HUES64 (cell line): ENCODE data around the gene STH.

Experiments used
- H3K27ac ChIP-seq: 2 replicates; pipeline ENCODE4 v1.7.0; 2013; ENCODE audit warnings: low read depth, low read length, inconsistent platforms
- H3K27me3 ChIP-seq: 2 replicates; pipeline ENCODE4 v1.6.1; 2013; ENCODE audit warnings: mild to moderate bottlenecking, low read length; ENCODE audit not compliant: insufficient read depth
- H3K36me3 ChIP-seq: 2 replicates; pipeline ENCODE4 v1.6.1; 2013; ENCODE audit warnings: mild to moderate bottlenecking, low read length; ENCODE audit not compliant: insufficient read depth
- H3K4me1 ChIP-seq: 2 replicates; pipeline ENCODE4 v1.6.1; 2013; ENCODE audit warnings: mild to moderate bottlenecking, low read length, moderate library complexity; ENCODE audit not compliant: insufficient read depth
- H3K4me3 ChIP-seq: 2 replicates; pipeline ENCODE4 v1.5.1; 2013; ENCODE audit warnings: mild to moderate bottlenecking, low read length, moderate library complexity
- H3K9ac ChIP-seq: 2 replicates; pipeline ENCODE4 v1.6.1; 2013; ENCODE audit warnings: mild to moderate bottlenecking, low read depth, low read length
- H3K9me3 ChIP-seq: 2 replicates; pipeline ENCODE4 v1.6.1; 2013; ENCODE audit warnings: low read depth, low read length; ENCODE audit not compliant: insufficient read depth
- WGBS: fragments of 150-250, 120-280 bp; methylation state at CpG from one replicate; pipeline ENCODE4 v1.1.7; 2013; ENCODE audit warnings: missing lambda C conversion rate; 5-methylcytosine and 5-hydroxymethylcytosine counted together

Gene STH

DNA sequence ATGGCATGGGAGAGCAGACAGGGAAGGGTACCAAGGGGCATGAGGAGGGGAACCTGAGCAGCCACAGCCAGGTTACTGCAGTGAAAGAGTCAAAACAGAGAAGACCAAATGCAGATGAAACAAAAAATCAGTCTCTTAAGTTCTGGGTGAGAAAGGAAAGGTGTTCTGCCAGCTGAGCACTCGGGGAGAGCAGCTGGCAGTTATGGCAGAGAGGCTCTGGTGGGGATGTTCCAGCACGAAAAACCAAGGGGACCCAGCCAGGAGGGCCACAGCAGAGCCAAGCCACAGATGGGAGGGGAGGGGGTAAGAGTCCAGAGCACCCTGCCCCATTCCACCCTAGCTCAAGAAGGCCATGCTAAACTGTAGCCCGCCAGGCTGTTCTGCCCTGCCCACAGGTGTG lies 31.7 kb downstream of the STH start:
- no peak overlapping the region for H3K27ac ChIP-seq
- H3K36me3 ChIP-seq, result peaks cover 92% of the 10 kb centered on the region
- WGBS, result 83% methylated on average over 3 of the region's 3 CpGs
- H3K4me1 ChIP-seq, result peaks cover 29% of the 10 kb centered on the region
- H3K27me3 ChIP-seq, result no peaks in the 10 kb centered on the region
- H3K9me3 ChIP-seq, result no peaks in the 10 kb centered on the region
- no peak overlapping the region for H3K4me3 ChIP-seq
- no peak overlapping the region for H3K9ac ChIP-seq

- H3K4me3 ChIP-seq, result no peak overlapping the region
- no peaks in the 10 kb centered on the region for H3K27me3 ChIP-seq
- no peak overlapping the region; the same call in 1 of the 2 replicates for H3K9ac ChIP-seq
- no peak overlapping the region for H3K27ac ChIP-seq
- H3K4me1 ChIP-seq, result peaks cover 29% of the 10 kb centered on the region
- WGBS, result 95% methylated on average over 16 of the region's 16 CpGs
- H3K36me3 ChIP-seq, result peaks cover 94% of the 10 kb centered on the region
- no peaks in the 10 kb centered on the region for H3K9me3 ChIP-seq
Measured at GRCh38 chr17:46031440-46031839, 32.4 kb downstream of the STH start.

- 88% methylated on average over 8 of the region's 8 CpGs for WGBS
- no peak overlapping the region for H3K9ac ChIP-seq
- no peak overlapping the region for H3K27ac ChIP-seq
- H3K27me3 ChIP-seq, result no peaks in the 10 kb centered on the region
- H3K4me3 ChIP-seq, result no peak overlapping the region
- no peaks in the 10 kb centered on the region for H3K9me3 ChIP-seq
- peaks cover 94% of the 10 kb centered on the region for H3K36me3 ChIP-seq
- peaks cover 25% of the 10 kb centered on the region for H3K4me1 ChIP-seq
Measured at GRCh38 chr17:46031920-46032319, 32.9 kb downstream of the STH start.

DNA sequence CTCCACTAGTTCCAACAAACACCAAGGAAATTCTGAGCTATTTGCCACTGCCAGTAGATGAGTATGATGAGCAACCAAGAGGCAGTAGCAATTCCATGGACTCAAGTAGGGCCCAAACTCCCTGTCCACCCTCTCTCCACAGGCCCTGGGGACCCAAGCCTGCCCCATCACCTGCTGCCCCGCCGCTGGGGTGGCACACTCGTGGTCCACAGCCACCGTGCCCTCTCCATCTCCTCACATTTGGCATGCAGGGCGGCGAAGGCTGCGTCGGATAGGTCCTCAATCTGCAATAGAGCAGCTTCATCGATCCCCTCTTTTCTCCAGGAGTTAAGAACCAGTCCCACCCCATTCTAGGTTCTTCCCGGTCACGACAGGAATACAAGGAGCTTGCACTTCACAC lies 33.9 kb downstream of the STH start:
- H3K4me1 ChIP-seq, result peaks cover 15% of the 10 kb centered on the region
- H3K36me3 ChIP-seq, result peaks cover 98% of the 10 kb centered on the region
- H3K27ac ChIP-seq, result no peak overlapping the region
- no peak overlapping the region for H3K4me3 ChIP-seq
- no peaks in the 10 kb centered on the region for H3K27me3 ChIP-seq
- no peak overlapping the region for H3K9ac ChIP-seq
- 97% methylated on average over 11 of the region's 11 CpGs for WGBS
- H3K9me3 ChIP-seq, result no peaks in the 10 kb centered on the region

- Histone ChIP-seq H3K4me3 (no peak overlapping the region), H3K27ac (no peak overlapping the region), H3K4me1 (peaks cover 10% of the 10 kb centered on the region), H3K36me3 (peaks cover 98% of the 10 kb centered on the region), H3K9ac (no peak overlapping the region), H3K27me3 (no peaks in the 10 kb centered on the region), H3K9me3 (no peaks in the 10 kb centered on the region)
- 96% methylated on average over 3 of the region's 3 CpGs for WGBS
Measured at GRCh38 chr17:46033392-46033791, 34.3 kb downstream of the STH start.

GRCh38 chr17:46035112-46035818 lies 36.2 kb downstream of the STH start:
- WGBS, result 98% methylated on average over 3 of the region's 3 CpGs
- H3K36me3 ChIP-seq, result peaks cover 100% of the 10 kb centered on the region
- no peak overlapping the region for H3K4me3 ChIP-seq
- H3K9me3 ChIP-seq, result no peaks in the 10 kb centered on the region
- H3K4me1 ChIP-seq, result no peaks in the 10 kb centered on the region
- H3K9ac ChIP-seq, result no peak overlapping the region
- no peak overlapping the region for H3K27ac ChIP-seq
- H3K27me3 ChIP-seq, result no peaks in the 10 kb centered on the region

- Histone ChIP-seq H3K9ac (no peak overlapping the region), H3K4me1 (no peaks in the 10 kb centered on the region), H3K36me3 (peaks cover 100% of the 10 kb centered on the region), H3K27ac (no peak overlapping the region), H3K4me3 (no peak overlapping the region), H3K9me3 (no peaks in the 10 kb centered on the region), H3K27me3 (no peaks in the 10 kb centered on the region)
- 96% methylated on average over 6 of the region's 6 CpGs for WGBS
Measured at GRCh38 chr17:46036491-46036890, 37.4 kb downstream of the STH start.

DNA sequence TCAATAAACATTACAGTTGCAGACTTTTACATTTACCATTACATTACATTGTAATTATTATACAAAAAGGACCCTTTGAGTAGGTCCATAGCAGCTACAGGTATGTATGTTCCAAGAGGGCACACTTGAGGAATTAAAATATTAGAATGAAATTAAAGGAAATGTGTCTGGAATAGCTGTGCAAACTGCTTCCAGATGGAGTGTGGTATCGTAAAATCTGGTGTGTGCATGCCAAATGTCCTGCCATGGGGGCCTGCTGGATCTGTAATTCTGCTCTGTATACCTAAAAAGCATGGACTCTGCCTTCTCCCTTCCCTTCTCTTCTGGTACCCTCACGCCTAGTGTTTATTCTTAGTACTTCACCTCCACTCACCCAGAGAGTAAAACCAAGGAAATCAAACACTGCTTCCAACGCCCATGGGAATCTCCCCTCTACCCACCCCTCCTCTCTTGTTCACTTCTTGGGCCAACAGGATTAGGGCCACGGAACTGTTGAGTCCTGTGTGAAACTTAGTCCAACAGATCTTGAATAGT lies 38.7 kb downstream of the STH start:
- WGBS, result 92% methylated on average over 4 of the region's 4 CpGs
- no peak overlapping the region for H3K9ac ChIP-seq
- H3K27ac ChIP-seq, result no peak overlapping the region
- H3K36me3 ChIP-seq, result peaks cover 100% of the 10 kb centered on the region
- H3K4me3 ChIP-seq, result no peak overlapping the region
- H3K9me3 ChIP-seq, result no peaks in the 10 kb centered on the region
- no peaks in the 10 kb centered on the region for H3K27me3 ChIP-seq
- H3K4me1 ChIP-seq, result no peaks in the 10 kb centered on the region

- H3K4me1 ChIP-seq, result no peaks in the 10 kb centered on the region
- peaks cover 100% of the 10 kb centered on the region for H3K36me3 ChIP-seq
- no peak overlapping the region for H3K27ac ChIP-seq
- H3K9me3 ChIP-seq, result no peaks in the 10 kb centered on the region
- no peak overlapping the region for H3K9ac ChIP-seq
- no peaks in the 10 kb centered on the region for H3K27me3 ChIP-seq
- WGBS, result 97% methylated on average over 6 of the region's 6 CpGs
- H3K4me3 ChIP-seq, result no peak overlapping the region
Measured at GRCh38 chr17:46038414-46038813, 39.4 kb downstream of the STH start.

GRCh38 chr17:46038937-46039336 lies 39.9 kb downstream of the STH start:
- no peak overlapping the region for H3K4me3 ChIP-seq
- H3K9me3 ChIP-seq, result no peaks in the 10 kb centered on the region
- no peak overlapping the region for H3K9ac ChIP-seq
- H3K36me3 ChIP-seq, result peaks cover 100% of the 10 kb centered on the region
- H3K27me3 ChIP-seq, result no peaks in the 10 kb centered on the region
- peaks cover 1% of the 10 kb centered on the region; the same call in 1 of the 2 replicates for H3K4me1 ChIP-seq
- WGBS, result 97% methylated on average over 12 of the region's 12 CpGs
- H3K27ac ChIP-seq, result no peak overlapping the region

DNA sequence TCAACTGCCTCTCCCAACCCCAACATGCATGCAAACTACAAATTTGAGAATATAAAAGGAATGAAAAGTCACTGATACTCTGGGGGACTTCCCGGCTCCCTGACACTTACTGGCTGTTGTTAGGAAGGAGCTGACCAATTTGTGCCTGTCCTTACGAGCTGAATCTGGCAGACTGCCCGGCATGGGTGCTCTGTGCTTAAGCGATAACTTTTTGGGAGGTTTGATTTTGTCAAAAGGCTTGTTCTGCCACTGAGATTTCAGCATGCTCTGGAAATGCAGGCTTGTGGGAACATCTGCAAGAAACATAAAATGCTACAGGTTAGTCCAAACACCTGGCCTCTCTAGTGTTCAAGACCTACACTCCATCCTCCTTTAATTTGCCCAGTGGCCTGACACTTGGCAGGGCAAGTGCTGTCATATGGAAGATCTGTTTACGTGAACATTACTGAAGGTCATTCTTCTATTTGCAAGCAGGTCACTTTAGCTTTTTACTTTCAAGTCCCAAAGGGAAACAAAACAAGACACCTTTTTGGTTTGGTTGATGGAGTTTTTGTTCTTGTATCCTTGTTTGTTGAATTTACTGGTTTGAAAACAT lies 40.6 kb downstream of the STH start:
- Histone ChIP-seq H3K9ac (no peak overlapping the region), H3K27me3 (no peaks in the 10 kb centered on the region), H3K9me3 (no peaks in the 10 kb centered on the region), H3K27ac (no peak overlapping the region), H3K4me3 (no peak overlapping the region), H3K4me1 (peaks cover 8% of the 10 kb centered on the region; the same call in 1 of the 2 replicates), H3K36me3 (peaks cover 95% of the 10 kb centered on the region)
- 98% methylated on average over 5 of the region's 5 CpGs for WGBS
